ENCODE data around the gene NFATC3.

The NFATC3 gene

GRCh38 chr16:68073902-68074760 lies 11.0 kb upstream of the NFATC3 start:
- no peak for DNase-seq (ENCODE audit: low spot score)

DNA sequence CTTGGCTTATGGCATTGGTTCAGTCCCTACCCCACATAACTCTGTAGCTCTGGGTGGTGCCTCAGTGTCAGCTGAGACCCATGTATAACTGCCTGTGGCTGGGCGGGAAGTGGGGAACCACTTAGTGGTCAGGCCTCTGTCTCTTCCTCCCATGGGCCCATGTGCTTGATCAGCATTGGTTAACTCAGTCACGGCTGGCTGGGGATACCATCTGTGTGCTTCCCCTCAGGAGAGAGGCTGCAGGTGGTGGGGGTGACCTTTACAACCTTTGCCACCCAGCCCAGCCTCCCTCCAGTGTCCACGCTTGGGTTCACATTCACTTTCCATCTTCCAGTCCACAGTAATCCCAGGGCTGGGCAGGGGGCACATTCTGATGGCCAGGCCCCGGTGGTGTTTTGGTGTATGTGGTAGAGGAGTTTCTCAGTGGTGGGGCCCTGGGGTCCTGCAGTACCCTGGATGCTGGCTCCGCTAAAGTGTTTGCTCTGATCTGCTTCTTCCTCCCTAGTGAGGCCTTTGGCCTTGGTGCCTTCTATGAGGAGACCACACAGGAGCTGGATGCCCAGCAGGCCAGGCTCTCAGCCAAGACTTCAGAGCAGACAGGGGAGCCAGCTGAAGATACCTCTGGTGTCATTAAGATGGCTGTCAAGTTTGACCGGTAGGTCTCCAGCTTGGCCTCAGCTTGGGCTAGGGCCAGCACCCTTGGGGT lies 10.2 kb upstream of the NFATC3 start:
- no peak for DNase-seq (ENCODE audit: low spot score)

DNA sequence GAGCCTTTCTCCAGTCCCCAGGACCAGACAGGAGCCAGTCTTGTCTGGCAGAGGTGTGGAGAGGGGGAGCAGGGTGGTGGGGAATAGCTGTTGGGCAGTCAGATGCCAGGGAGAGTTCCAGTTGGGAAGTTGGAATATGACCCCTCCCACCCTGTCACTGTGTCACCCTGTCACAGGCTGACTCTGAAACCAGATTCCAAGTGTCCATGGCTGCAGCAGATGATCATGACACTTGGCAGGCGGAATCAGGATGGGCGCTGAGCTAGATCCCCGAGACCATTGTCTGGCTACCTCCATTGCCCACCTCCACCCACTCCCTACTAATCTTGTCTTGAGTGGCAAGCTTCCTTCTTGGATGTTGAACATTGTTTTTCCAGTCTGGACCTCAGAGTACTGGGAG lies 9.2 kb upstream of the NFATC3 start:
- no peak for DNase-seq (ENCODE audit: low spot score)

- DNase-seq (ENCODE audit: low spot score), result no peak
These were observed 8.6 kb upstream of the NFATC3 start for GRCh38 chr16:68076560-68076959.

- DNase-seq (ENCODE audit: low spot score), result no peak
These were observed 7.1 kb upstream of the NFATC3 start for GRCh38 chr16:68077866-68078700.

DNA sequence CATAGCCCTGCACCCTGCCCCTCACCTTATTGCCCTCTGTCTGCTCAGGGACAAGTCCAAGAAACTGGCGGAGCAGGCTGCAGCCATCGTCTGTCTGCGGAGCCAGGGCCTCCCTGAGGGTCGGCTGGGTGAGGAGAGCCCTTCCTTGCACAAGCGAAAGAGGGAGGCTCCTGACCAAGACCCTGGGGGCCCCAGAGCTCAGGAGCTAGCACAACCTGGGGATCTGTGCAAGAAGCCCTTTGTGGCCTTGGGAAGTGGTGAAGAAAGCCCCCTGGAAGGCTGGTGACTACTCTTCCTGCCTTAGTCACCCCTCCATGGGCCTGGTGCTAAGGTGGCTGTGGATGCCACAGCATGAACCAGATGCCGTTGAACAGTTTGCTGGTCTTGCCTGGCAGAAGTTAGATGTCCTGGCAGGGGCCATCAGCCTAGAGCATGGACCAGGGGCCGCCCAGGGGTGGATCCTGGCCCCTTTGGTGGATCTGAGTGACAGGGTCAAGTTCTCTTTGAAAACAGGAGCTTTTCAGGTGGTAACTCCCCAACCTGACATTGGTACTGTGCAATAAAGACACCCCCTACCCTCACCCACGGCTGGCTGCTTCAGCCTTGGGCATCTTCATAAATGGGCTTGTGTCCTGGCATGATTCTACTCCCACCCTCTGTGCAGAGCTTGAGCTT lies 6.3 kb upstream of the NFATC3 start:
- DNase-seq (ENCODE audit: low spot score), result no peak

DNA sequence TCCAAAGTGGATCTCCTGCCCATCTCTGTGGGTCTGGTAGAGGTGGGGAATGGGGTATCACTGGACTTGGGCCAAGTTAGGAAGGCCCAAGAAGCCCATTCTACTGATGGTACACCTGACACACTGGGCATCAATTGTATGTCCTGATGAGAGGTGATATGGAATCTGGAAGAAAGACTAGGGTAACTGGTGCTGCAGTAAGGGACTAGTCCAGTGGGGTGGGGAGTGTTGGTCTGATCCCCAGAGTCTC lies 5.9 kb upstream of the NFATC3 start:
- DNase-seq (ENCODE audit: low spot score), result no peak

GRCh38 chr16:68079626-68080344 lies 5.4 kb upstream of the NFATC3 start:
- DNase-seq (ENCODE audit: low spot score), result no peak

GRCh38 chr16:68081861-68082628 lies 3.1 kb upstream of the NFATC3 start:
- no peak for DNase-seq (ENCODE audit: low spot score)

DNA sequence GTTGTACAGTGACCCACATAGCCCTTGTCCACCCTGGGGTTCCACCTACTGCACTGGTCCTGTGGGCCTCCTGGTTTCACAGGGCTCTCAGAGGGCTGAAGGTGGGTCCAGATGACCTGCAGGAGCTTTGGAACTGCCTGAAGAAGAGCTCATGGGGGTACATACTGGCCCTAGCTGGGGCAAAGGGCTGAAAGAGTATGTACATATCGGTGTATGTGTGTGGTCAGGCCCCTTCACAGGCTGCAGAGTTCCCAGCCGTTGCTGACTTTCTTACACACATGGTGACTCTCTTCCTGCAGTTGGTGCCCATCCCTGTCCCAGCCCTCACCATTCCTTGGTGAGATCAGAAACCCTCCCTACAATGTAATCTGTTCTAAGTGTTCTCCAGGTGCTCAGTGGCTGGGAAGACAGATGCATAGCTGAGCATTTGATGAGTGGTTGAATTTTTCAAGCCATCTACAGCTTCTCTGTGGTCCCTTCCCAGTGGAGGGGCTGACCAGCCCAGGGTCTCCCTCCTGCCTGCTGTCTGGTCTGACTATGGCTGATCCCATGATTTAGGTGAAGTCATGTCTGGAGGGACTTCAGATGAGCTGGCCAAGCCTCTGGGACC lies 2.4 kb upstream of the NFATC3 start:
- DNase-seq (ENCODE audit: low spot score), result no peak

GRCh38 chr16:68083239-68083781 lies 1.9 kb upstream of the NFATC3 start:
- DNase-seq (ENCODE audit: low spot score), result no peak

- peak; percentile 43 for DNase-seq (ENCODE audit: low spot score)
These were observed 1.2 kb upstream of the NFATC3 start for GRCh38 chr16:68083861-68084503.

GRCh38 chr16:68084504-68085258 lies 489 bp upstream of the NFATC3 start:
- peak; percentile 90 for DNase-seq (ENCODE audit: low spot score)

DNA sequence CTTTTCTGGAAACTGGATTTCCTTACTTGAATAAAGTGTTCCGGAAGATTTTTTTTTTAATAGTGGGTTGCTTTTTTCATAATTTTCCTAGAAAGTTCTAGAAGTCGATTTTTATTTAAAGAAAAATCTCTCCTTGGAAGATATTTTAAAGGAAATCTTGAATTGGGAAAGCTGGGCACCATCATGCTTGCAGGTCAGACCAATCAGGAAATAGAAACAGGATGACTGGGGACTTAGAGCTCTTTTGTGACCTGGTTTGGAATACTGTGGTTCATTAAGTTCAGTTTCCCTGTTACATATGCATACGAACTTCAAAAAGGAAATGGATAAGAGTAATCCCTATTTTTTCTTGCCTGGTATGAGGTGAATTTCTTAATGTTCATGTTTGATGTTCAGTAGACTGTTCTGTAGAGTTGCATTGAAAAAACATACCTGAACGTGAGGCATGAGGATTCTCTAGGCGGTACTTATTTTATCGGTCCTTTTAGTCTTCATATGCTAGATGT lies 1.2 kb downstream of the NFATC3 start:
- DNase-seq (ENCODE audit: low spot score), result peak; percentile 30

DNA sequence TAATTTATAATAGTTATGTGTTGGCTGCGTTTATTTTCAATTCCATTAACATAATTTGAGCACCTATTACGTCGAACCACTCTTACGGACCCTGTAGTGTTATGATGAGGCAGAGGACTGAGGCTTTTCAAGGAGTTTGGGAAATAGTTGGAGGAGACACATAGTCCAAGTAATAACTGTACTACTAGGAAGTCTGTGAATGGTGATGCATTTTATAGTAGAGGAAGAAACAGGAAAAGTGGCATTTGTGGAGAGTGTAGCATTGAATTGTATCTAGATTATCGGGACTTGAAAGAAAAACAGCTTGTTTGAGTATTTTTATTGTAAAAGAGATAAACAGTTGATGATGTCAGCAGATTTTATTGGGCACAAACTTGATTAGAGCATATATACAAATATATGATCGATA lies 1.7 kb downstream of the NFATC3 start:
- DNase-seq (ENCODE audit: low spot score), result no peak

- DNase-seq (ENCODE audit: low spot score), result no peak
These were observed 2.5 kb downstream of the NFATC3 start for GRCh38 chr16:68087688-68088087.

DNA sequence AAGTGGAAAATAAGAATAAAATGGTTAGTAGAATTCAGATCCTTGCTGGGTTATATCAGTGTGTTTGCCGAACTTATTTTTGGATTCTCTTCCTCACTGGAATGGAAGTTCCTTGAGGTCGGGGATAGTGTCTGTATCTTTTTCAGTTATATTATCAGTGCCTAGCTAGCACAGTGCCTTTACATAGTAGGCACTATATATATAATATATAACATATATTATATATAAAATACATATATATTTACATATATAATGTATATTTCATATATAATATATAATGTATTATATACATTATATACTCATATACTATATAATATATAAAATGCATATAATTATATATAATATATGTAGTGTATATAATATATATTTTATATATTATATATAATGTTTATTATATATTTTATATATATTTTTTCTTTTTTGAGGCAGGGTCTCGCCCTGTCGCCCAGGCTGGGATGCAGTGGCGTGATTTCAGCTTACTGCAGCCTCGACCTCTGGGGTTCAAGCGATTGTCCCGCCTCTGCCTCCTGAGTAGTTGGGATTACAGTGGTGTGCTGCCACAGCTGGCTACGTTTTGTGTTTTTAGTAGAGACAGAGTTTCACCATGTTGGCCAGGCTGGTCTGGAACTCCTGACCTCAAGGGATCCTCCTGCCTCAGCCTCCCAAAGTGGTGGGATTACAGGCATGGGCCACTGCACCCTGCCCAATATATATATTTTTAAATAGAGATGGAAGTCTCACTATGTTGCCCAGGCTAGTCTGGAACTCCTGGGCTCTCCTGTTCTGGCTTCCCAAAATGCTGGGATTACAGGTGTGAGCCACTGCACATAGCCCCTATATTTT lies 3.2 kb downstream of the NFATC3 start:
- no peak for DNase-seq (ENCODE audit: low spot score)

DNA sequence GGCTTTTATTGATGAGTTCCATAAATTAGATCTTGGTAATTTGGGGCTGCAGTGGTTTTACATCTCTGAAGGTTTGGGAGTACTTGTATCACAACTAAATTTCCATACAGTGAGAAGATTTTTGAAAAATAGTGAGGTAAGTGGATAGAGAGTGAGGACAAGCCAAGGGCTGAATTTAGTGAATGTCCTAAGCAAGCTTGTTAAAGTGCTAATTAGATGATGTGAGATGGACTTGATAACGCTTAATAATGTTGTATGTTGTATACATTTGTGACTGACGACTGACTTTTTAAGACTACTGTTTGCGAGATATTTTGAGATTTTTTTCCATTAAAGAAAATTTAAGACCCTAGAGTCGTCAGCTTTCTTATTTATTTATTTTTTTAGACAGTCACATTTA lies 3.9 kb downstream of the NFATC3 start:
- no peak for DNase-seq (ENCODE audit: low spot score)
